WTC11 (cell line): ENCODE data around the gene GDAP1L1. TPM values are rescaled to one million over a fixed set of nuclear protein-coding genes. Genes with fewer than 3 reads are reported as not detected.

Experiments used
- ATAC-seq: fragments of 200-7000 bp; cut with Tn5 transposase; 2 replicates; pipeline ENCODE4 v1.10.0; 2021; ENCODE audit warnings: mild to moderate bottlenecking, moderate library complexity
- CTCF ChIA-PET: fragments of 300-600 bp; sonication (Branson Sonifier 250); formaldehyde crosslinking; loops from one replicate; lab custom pipeline; 2021; ENCODE audit warnings: antibody characterized with exemption; lab: Charles Lee
- POLR2A ChIA-PET: fragments of 350-600 bp; sonication (Branson Sonifier 250); formaldehyde crosslinking; loops from one replicate; lab custom pipeline; 2021; ENCODE audit warnings: antibody characterized with exemption; lab: Charles Lee
- DNase-seq: peaks from one replicate; pipeline ENCODE4 v3.0.0; 2021; ENCODE audit warnings: low spot score
- H3K27ac Mint-ChIP-seq: 2 replicates; pipeline ENCODE4 v1.8.0; 2021; ENCODE audit warnings: mixed read lengths
- H3K27me3 Mint-ChIP-seq: 2 replicates; pipeline ENCODE4 v1.8.0; 2021; ENCODE audit warnings: low read depth, mild to moderate bottlenecking, moderate library complexity, mixed read lengths
- H3K36me3 Mint-ChIP-seq: 2 replicates; pipeline ENCODE4 v1.8.0; 2021; ENCODE audit warnings: mixed read lengths
- H3K4me1 Mint-ChIP-seq: 2 replicates; pipeline ENCODE4 v1.8.0; 2022; ENCODE audit warnings: mixed read lengths
- H3K4me3 Mint-ChIP-seq: 2 replicates; pipeline ENCODE4 v1.8.0; 2021; ENCODE audit warnings: mild to moderate bottlenecking, moderate library complexity, mixed read lengths
- H3K9me3 Mint-ChIP-seq: 2 replicates; pipeline ENCODE4 v1.8.0; 2021; ENCODE audit warnings: mixed read lengths
- CDX4 ChIP-seq: fragments of 250-450 bp; sonication (Bioruptor Pico); IDR thresholded peaks from 2 replicates; pipeline ENCODE4 v1.9.0; 2021; ENCODE audit warnings: moderate library complexity, mild to moderate bottlenecking, inconsistent platforms, borderline replicate concordance
- E2F1 ChIP-seq: sonication (generic); formaldehyde crosslinking; IDR thresholded peaks from 2 replicates; pipeline ENCODE4 v1.8.0; 2022; ENCODE audit warnings: mild to moderate bottlenecking, missing genetic modification reagents
- ETV6 ChIP-seq: sonication (generic); formaldehyde crosslinking; IDR thresholded peaks from 2 replicates; pipeline ENCODE4 v1.8.1; 2022; ENCODE audit warnings: mild to moderate bottlenecking, missing genetic modification reagents
- FOXP4 ChIP-seq: sonication (generic); formaldehyde crosslinking; IDR thresholded peaks from 2 replicates; pipeline ENCODE4 v1.8.0; 2022; ENCODE audit warnings: mild to moderate bottlenecking, missing genetic modification reagents
- IRF2 ChIP-seq: sonication (generic); formaldehyde crosslinking; IDR thresholded peaks from 2 replicates; pipeline ENCODE4 v1.8.0; 2022; ENCODE audit warnings: low read depth, missing genetic modification reagents, borderline replicate concordance
- NR1H2 ChIP-seq: sonication (generic); formaldehyde crosslinking; IDR thresholded peaks from 2 replicates; pipeline ENCODE4 v1.9.0; 2021; ENCODE audit warnings: mild to moderate bottlenecking, moderate library complexity, missing genetic modification reagents
- OVOL2 ChIP-seq: fragments of 250-450 bp; sonication (Bioruptor Pico); IDR thresholded peaks from 2 replicates; pipeline ENCODE4 v1.9.0; 2021; ENCODE audit warnings: mild to moderate bottlenecking, borderline replicate concordance
- RELA ChIP-seq: sonication (generic); formaldehyde crosslinking; IDR thresholded peaks from 2 replicates; pipeline ENCODE4 v1.8.1; 2022; ENCODE audit warnings: missing genetic modification reagents, mild to moderate bottlenecking, borderline replicate concordance
- RORB ChIP-seq: fragments of 250-450 bp; sonication (Bioruptor Pico); IDR thresholded peaks from 2 replicates; pipeline ENCODE4 v1.9.0; 2021; ENCODE audit warnings: mild to moderate bottlenecking
- SMAD4 ChIP-seq: sonication (generic); formaldehyde crosslinking; IDR thresholded peaks from 2 replicates; pipeline ENCODE4 v1.8.0; 2022; ENCODE audit warnings: mild to moderate bottlenecking, missing genetic modification reagents
- SOX15 ChIP-seq: fragments of 250-450 bp; sonication (Bioruptor Pico); IDR thresholded peaks from 2 replicates; pipeline ENCODE4 v1.9.0; 2021; ENCODE audit warnings: mild to moderate bottlenecking
- total RNA-seq: library from RNA; stranded (reverse); gene quantifications from 3 replicates; pipeline ENCODE4 v1.2.3, GENCODE V29; 2021
- TF ChIP-seq, protein P1 (sequence below): sonication (generic); formaldehyde crosslinking; IDR thresholded peaks from 2 replicates; pipeline ENCODE4 v1.8.0; 2022; ENCODE audit warnings: mild to moderate bottlenecking, missing genetic modification reagents
- TF ChIP-seq, protein P2 (sequence below): sonication (generic); formaldehyde crosslinking; IDR thresholded peaks from 2 replicates; pipeline ENCODE4 v1.8.1; 2023; ENCODE audit warnings: mild to moderate bottlenecking, missing genetic modification reagents, borderline replicate concordance

The GDAP1L1 gene
- total RNA-seq, 1 experiment from 2014 or later: 7.5 TPM

DNA sequence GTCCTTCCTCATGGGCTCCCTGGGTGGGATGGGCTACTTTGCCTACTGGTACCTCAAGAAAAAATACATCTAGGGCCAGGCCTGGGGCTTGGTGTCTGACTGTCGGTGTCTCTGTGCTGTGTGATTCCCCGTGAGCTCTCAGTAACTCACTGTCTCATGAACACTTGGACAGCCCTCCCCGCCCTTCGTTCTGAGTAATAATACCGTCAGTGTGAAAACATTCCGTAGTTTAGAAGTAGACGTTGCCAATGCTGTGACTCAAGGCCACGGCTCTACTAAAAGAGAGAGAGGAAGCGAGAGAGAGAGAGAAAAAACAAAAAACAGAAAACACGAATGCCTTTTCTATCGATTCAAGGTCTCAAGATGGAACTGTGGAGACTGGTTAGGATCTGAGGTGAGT lies 32.1 kb downstream of the GDAP1L1 start:
- no peak overlapping the region for H3K4me3 Mint-ChIP-seq
- ATAC-seq (no peak), DNase-seq (no peak)
- H3K4me1 Mint-ChIP-seq: no peaks in the 10 kb centered on the region
- TF ChIP-seq, protein P1, sequence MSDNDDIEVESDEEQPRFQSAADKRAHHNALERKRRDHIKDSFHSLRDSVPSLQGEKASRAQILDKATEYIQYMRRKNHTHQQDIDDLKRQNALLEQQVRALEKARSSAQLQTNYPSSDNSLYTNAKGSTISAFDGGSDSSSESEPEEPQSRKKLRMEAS: no peak
- TF ChIP-seq E2F1 (no peak), ETV6 (no peak)
- H3K9me3 Mint-ChIP-seq: no peaks in the 10 kb centered on the region
- CTCF ChIA-PET: no interaction called here
- no peaks in the 10 kb centered on the region for H3K27me3 Mint-ChIP-seq
- no peaks in the 10 kb centered on the region for H3K36me3 Mint-ChIP-seq
- H3K27ac Mint-ChIP-seq: no peak overlapping the region
- POLR2A ChIA-PET: no interaction called here

GRCh38 chr20:44280387-44280786 lies 33.3 kb downstream of the GDAP1L1 start:
- CTCF ChIA-PET: interaction anchor here (1.0 kb wide), 1 partner anchor 31 kb away, joined by 4 read pairs; no protein-coding TSS in a partner anchor

DNA sequence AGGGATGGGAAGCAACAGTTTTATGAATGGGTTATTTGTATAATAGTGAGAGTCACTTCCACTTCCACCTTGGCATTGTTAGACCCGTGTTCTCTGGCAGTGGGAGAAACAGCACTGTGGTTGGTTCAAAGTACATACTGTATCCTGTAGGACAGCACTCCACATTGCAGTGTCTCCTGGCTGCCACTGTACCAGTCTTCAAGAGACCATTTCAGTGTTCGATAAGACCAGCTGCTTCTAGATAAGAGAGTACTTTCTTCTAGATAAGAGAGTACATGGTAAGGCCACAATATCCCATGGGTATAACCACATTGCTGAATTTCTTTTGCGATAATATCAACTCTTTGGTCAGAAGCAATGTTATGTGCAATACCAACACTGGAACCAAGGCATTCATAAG lies 35.1 kb downstream of the GDAP1L1 start:
- CTCF ChIA-PET: interaction anchor here (0.9 to 1.4 kb wide), 2 partner anchors 10 to 407 kb away, joined by 3 to 7 read pairs; no protein-coding TSS in a partner anchor

More at GRCh38 chr20:44280387-44280786, 33.3 kb downstream of the GDAP1L1 start:
- Mint-ChIP-seq H3K4me1 (no peaks in the 10 kb centered on the region), H3K27ac (no peak overlapping the region), H3K36me3 (no peaks in the 10 kb centered on the region), H3K27me3 (no peaks in the 10 kb centered on the region), H3K9me3 (no peaks in the 10 kb centered on the region), H3K4me3 (no peak overlapping the region)
- DNase-seq (no peak), ATAC-seq (no peak)
- POLR2A ChIA-PET: no interaction called here
- TF ChIP-seq, protein P2, sequence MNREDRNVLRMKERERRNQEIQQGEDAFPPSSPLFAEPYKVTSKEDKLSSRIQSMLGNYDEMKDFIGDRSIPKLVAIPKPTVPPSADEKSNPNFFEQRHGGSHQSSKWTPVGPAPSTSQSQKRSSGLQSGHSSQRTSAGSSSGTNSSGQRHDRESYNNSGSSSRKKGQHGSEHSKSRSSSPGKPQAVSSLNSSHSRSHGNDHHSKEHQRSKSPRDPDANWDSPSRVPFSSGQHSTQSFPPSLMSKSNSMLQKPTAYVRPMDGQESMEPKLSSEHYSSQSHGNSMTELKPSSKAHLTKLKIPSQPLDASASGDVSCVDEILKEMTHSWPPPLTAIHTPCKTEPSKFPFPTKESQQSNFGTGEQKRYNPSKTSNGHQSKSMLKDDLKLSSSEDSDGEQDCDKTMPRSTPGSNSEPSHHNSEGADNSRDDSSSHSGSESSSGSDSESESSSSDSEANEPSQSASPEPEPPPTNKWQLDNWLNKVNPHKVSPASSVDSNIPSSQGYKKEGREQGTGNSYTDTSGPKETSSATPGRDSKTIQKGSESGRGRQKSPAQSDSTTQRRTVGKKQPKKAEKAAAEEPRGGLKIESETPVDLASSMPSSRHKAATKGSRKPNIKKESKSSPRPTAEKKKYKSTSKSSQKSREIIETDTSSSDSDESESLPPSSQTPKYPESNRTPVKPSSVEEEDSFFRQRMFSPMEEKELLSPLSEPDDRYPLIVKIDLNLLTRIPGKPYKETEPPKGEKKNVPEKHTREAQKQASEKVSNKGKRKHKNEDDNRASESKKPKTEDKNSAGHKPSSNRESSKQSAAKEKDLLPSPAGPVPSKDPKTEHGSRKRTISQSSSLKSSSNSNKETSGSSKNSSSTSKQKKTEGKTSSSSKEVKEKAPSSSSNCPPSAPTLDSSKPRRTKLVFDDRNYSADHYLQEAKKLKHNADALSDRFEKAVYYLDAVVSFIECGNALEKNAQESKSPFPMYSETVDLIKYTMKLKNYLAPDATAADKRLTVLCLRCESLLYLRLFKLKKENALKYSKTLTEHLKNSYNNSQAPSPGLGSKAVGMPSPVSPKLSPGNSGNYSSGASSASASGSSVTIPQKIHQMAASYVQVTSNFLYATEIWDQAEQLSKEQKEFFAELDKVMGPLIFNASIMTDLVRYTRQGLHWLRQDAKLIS: no peak

More for the DNA sequence above, 35.1 kb downstream of the GDAP1L1 start:
- Mint-ChIP-seq H3K36me3 (no peaks in the 10 kb centered on the region), H3K4me3 (no peak overlapping the region)
- TF ChIP-seq IRF2 (CRISPR knock-in tag) (no peak), SOX15 (CRISPR knock-in tag) (no peak), FOXP4 (CRISPR knock-in tag) (no peak), NR1H2 (CRISPR knock-in tag) (no peak), CDX4 (CRISPR knock-in tag) (no peak), OVOL2 (CRISPR knock-in tag) (no peak), RORB (CRISPR knock-in tag) (no peak), RELA (CRISPR knock-in tag) (no peak), SMAD4 (no peak)
- TF ChIP-seq, all 79 proteins: peak for 0
- no peaks in the 10 kb centered on the region for H3K4me1 Mint-ChIP-seq
- ATAC-seq: no peak
- H3K27ac Mint-ChIP-seq: no peak overlapping the region
- POLR2A ChIA-PET: no interaction called here
- no peaks in the 10 kb centered on the region for H3K9me3 Mint-ChIP-seq
- DNase-seq: no peak
- H3K27me3 Mint-ChIP-seq: peaks cover 4% of the 10 kb centered on the region; the same call in 1 of the 2 replicates
